T-cell (primary cell): ENCODE measurements around the gene OR13C2. TPM values are rescaled to one million over a fixed set of nuclear protein-coding genes. Genes with fewer than 3 reads are reported as not detected.

Source experiments
- ATAC-seq, 4 experiments: fragments of 200-7000 bp in 3 of 4; fragments of 150-1000 bp in 1 of 4; cut with Tn5 transposase; replicated peaks in 1 of 4; 1 replicate in 3 of 4; 2 replicates in 1 of 4; pipeline ENCODE4 v1.10.0; 2021; ENCODE audit warnings: moderate library complexity in 3 of 4, mild to moderate bottlenecking in 2 of 4, moderate number of reproducible peaks in 1 of 4
- CTCF ChIA-PET, 2 donors: fragments of 300-600 bp; sonication (Branson Sonifier 250); formaldehyde crosslinking; loops; one replicate each; lab custom pipeline; 2022; ENCODE audit warnings: antibody characterized with exemption in 2 of 2; lab: Charles Lee
- POLR2A ChIA-PET, 2 donors: fragments of 300-600 bp; sonication (Branson Sonifier 250); formaldehyde crosslinking; loops; one replicate each; lab custom pipeline; 2022; ENCODE audit warnings: antibody characterized with exemption in 2 of 2; lab: Charles Lee
- DNase-seq, 35 experiments: peaks; one replicate each; pipeline versions ENCODE4 v3.0.0 to v3.0.0-alpha.2; 2013 to 2023
- H3K27ac ChIP-seq: one replicate; pipeline ENCODE4 v1.5.1; 2013; ENCODE audit warnings: low read length
- H3K27me3 ChIP-seq, 2 experiments: replicated peaks in 1 of 2; 1 replicate in 1 of 2; 2 replicates in 1 of 2; pipeline versions ENCODE4 v1.6.1 to v1.7.0; 2013; ENCODE audit warnings: low read length in 1 of 2, mixed read lengths in 1 of 2; ENCODE audit not compliant: control insufficient read depth in 2 of 2, insufficient read depth in 2 of 2; ENCODE audit errors: extremely low read depth in 1 of 2
- H3K36me3 ChIP-seq, 2 donors: 1 replicate in 1 of 2; 2 replicates in 1 of 2; pipeline versions ENCODE4 v1.6.1 to v1.7.0; 2013; ENCODE audit warnings: low read length in 1 of 2; ENCODE audit not compliant: control insufficient read depth in 2 of 2, insufficient read depth in 1 of 2; ENCODE audit errors: extremely low read depth in 1 of 2
- H3K4me1 ChIP-seq, 2 experiments: 1 replicate in 1 of 2; 2 replicates in 1 of 2; pipeline versions ENCODE4 v1.6.1 to v1.7.0; 2013; ENCODE audit warnings: low read length in 2 of 2, mixed read lengths in 1 of 2; ENCODE audit not compliant: insufficient read depth in 2 of 2, control insufficient read depth in 1 of 2; ENCODE audit errors: extremely low read depth in 1 of 2
- H3K4me3 ChIP-seq, 2 donors: 1 replicate in 1 of 2; 2 replicates in 1 of 2; pipeline versions ENCODE4 v1.5.1 to v1.7.0; 2013; ENCODE audit warnings: mild to moderate bottlenecking in 2 of 2, low read length in 1 of 2, moderate library complexity in 1 of 2; ENCODE audit not compliant: control insufficient read depth in 1 of 2; ENCODE audit errors: extremely low read depth in 1 of 2
- H3K9me3 ChIP-seq: 2 replicates; pipeline ENCODE4 v1.7.0; 2013
- H3K27ac Mint-ChIP-seq, 2 donors: one replicate each; pipeline ENCODE4 v1.8.0; 2020 to 2021; ENCODE audit warnings: mild to moderate bottlenecking in 2 of 2, mixed read lengths in 2 of 2
- H3K27me3 Mint-ChIP-seq, 2 donors: one replicate each; pipeline ENCODE4 v1.8.0; 2021 to 2022; ENCODE audit warnings: mixed read lengths in 2 of 2
- H3K36me3 Mint-ChIP-seq: one replicate; pipeline ENCODE4 v1.8.0; 2021; ENCODE audit warnings: mixed read lengths
- H3K4me1 Mint-ChIP-seq, 3 donors: one replicate each; pipeline ENCODE4 v1.8.0; 2020 to 2022; ENCODE audit warnings: mixed read lengths in 3 of 3, mild to moderate bottlenecking in 1 of 3
- H3K4me3 Mint-ChIP-seq, 3 donors: one replicate each; pipeline ENCODE4 v1.8.0; 2020 to 2022; ENCODE audit warnings: mild to moderate bottlenecking in 3 of 3, mixed read lengths in 3 of 3, moderate library complexity in 3 of 3
- H3K9me3 Mint-ChIP-seq, 3 donors: one replicate each; pipeline ENCODE4 v1.8.0; 2020 to 2022; ENCODE audit warnings: mixed read lengths in 3 of 3
- WGBS: methylation state at CpG from one replicate; pipeline ENCODE4 v1.1.5; 2013; ENCODE audit warnings: missing lambda C conversion rate; ENCODE audit not compliant: insufficient coverage; 5-methylcytosine and 5-hydroxymethylcytosine counted together
- total RNA-seq, 35 experiments: library from RNA in 6 of 35; stranded (reverse) in 6 of 35; fragments of 120-200 nt in 1 of 35; gene quantifications; one replicate each; pipeline versions ENCODE4 v1.2.1 to v1.2.4 and lab custom pipeline; 2013 to 2026

The OR13C2 gene
- total RNA-seq, 5 donors from 2014 or later (not counting 1 experiment from before 2014, with no cell fraction given) = not detected

DNA sequence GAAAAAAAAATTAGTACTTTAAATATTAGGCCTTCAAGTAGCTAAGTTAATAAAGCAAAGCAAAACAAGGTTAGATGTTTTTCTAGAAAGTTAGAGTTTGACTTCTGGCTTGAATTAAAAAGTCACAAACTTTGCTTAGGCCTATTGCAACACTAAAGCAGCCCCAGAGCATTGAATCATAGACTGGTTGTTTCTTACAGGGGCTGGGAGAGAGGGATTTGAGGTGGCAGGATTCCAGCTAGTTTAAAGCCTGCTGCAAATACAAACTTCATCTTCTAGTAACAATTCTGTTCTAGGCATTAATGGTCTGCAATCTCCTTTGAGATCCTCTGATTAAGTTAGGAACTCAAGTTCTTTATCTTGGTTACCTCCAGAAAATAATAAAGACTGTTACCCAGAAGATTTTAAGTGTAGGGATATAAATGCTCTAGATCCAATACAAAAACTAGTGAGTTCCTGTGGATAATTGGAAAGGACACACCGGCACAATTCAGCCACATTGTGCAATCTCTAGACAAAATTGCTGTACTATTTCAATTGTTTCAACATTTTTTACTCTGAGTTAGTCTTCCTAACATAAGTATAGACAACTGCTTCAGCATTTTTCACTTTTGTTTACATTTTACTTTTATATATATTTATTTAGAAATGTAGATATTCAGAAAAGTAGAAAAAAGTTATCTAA is 18.8 kb downstream of the OR13C2 start:
- POLR2A ChIA-PET = no interaction called here
- no peak overlapping the region for H3K27ac ChIP-seq

DNA sequence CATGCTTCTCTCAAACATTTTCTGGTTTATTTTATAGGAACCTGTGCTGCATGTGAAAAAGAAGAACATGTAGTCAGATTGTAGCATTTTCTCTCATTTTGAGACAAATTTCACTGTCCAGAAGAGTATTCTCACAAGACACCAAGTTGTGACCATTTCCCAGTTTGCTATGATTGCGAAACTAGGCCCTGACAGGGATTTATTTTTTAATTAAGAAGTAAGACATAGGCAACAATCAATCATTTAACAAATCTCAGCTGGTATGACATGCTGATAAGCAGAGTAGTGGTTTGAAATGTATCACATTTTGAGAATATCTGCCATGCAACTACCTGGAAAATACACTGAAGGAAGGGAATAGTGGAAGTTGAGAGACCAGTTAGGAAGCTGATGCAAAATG is 24.9 kb downstream of the OR13C2 start:
- Mint-ChIP-seq H3K27ac (no peak overlapping the region), H3K36me3 (no peaks in the 10 kb centered on the region), H3K9me3 (no peaks in the 10 kb centered on the region), H3K4me3 (no peak overlapping the region), H3K4me1 (no peaks in the 10 kb centered on the region), H3K27me3 (peaks cover 0 to 5% of the 10 kb centered on the region in 2 donors)
- ChIA-PET POLR2A (no interaction called here), CTCF (no interaction called here)
- no peaks in the 10 kb centered on the region for H3K4me1 ChIP-seq
- DNase-seq (no peak), ATAC-seq (no peak)
- no peak overlapping the region for H3K4me3 ChIP-seq
- H3K9me3 ChIP-seq = no peaks in the 10 kb centered on the region
- no peak overlapping the region for H3K27ac ChIP-seq
- H3K27me3 ChIP-seq = no peaks in the 10 kb centered on the region
- no peaks in the 10 kb centered on the region for H3K36me3 ChIP-seq
- no CpG with 5 or more reads among the region's 1 CpG for WGBS

More for the DNA sequence above, 18.8 kb downstream of the OR13C2 start:
- H3K9me3 Mint-ChIP-seq = peaks cover 0 to 4% (median 0%) of the 10 kb centered on the region in 3 donors
- peaks cover 0 to 3% of the 10 kb centered on the region in 2 donors for H3K27me3 Mint-ChIP-seq
- Histone ChIP-seq H3K4me3 (no peak overlapping the region), H3K4me1 (no peaks in the 10 kb centered on the region), H3K9me3 (no peaks in the 10 kb centered on the region), H3K27me3 (no peaks in the 10 kb centered on the region), H3K36me3 (no peaks in the 10 kb centered on the region)
- H3K4me1 Mint-ChIP-seq = no peaks in the 10 kb centered on the region
- DNase-seq (no peak), ATAC-seq (no peak)
- no CpG with 5 or more reads among the region's 1 CpG for WGBS
- no peak overlapping the region for H3K27ac Mint-ChIP-seq
- CTCF ChIA-PET = no interaction called here
- no peak overlapping the region for H3K4me3 Mint-ChIP-seq
- H3K36me3 Mint-ChIP-seq = no peaks in the 10 kb centered on the region

DNA sequence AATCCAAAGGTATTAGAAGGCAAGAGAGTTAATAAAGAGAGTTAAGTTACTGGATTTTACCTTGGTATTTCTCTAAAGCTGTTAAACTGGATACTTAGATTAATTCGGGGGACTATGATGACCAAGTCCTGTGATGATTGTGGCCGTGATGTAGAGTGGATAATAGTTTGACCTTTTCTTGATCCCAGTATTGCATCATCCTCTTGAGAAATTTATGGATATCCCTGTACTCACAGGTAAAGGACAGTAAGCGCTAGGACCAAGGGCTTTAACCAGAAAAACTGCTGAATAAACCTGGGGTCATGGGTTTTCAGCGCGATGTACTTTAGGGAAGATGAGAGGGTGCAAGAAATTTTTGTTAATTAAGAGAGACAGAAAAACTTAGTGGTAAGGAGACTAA is 28.2 kb downstream of the OR13C2 start:
- H3K27me3 ChIP-seq = no peaks in the 10 kb centered on the region
- Mint-ChIP-seq H3K4me3 (no peak overlapping the region), H3K4me1 (no peaks in the 10 kb centered on the region), H3K36me3 (no peaks in the 10 kb centered on the region), H3K9me3 (peaks cover 8 to 13% (median 12%) of the 10 kb centered on the region in 3 donors), H3K27ac (no peak overlapping the region), H3K27me3 (peaks cover 0 to 5% of the 10 kb centered on the region in 2 donors)
- CTCF ChIA-PET = no interaction called here
- no peak for ATAC-seq
- no peak overlapping the region for H3K4me3 ChIP-seq
- no peaks in the 10 kb centered on the region for H3K4me1 ChIP-seq
- 67% methylated on average over 1 of the region's 5 CpGs for WGBS
- H3K9me3 ChIP-seq = no peaks in the 10 kb centered on the region
- H3K27ac ChIP-seq = no peak overlapping the region
- no peak for DNase-seq
- H3K36me3 ChIP-seq = no peaks in the 10 kb centered on the region
- POLR2A ChIA-PET = no interaction called here

DNA sequence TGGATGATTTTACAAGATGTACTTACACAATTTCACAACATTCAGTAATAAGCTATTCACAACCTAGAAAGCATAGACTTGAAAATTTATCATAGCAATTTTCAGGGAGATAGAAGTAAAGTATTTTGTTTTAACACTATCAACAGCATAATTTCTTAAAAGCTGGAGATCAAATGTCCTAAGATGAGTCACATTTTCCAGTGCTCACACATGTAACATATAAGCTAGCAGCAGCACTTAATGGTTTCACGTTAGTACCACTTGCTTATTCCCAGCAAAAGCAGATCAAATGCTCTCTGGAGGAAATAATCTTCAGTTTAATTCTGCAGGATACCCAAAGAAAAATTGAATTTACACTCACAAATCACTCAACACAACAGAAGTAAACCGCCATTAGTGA is 30.0 kb downstream of the OR13C2 start:
- no peaks in the 10 kb centered on the region for H3K4me1 ChIP-seq
- H3K27ac ChIP-seq = no peak overlapping the region
- WGBS = 63% methylated on average over 1 of the region's 2 CpGs
- DNase-seq (no peak), ATAC-seq (no peak)
- no peak overlapping the region for H3K4me3 Mint-ChIP-seq
- peaks cover 8 to 22% (median 19%) of the 10 kb centered on the region in 3 donors for H3K9me3 Mint-ChIP-seq
- no peaks in the 10 kb centered on the region for H3K27me3 ChIP-seq
- no peak overlapping the region for H3K4me3 ChIP-seq
- CTCF ChIA-PET = no interaction called here
- no peak overlapping the region for H3K27ac Mint-ChIP-seq
- H3K36me3 ChIP-seq = no peaks in the 10 kb centered on the region
- peaks cover 0 to 5% of the 10 kb centered on the region in 2 donors for H3K27me3 Mint-ChIP-seq
- H3K9me3 ChIP-seq = no peaks in the 10 kb centered on the region
- H3K4me1 Mint-ChIP-seq = no peaks in the 10 kb centered on the region
- no peaks in the 10 kb centered on the region for H3K36me3 Mint-ChIP-seq
- POLR2A ChIA-PET = no interaction called here

DNA sequence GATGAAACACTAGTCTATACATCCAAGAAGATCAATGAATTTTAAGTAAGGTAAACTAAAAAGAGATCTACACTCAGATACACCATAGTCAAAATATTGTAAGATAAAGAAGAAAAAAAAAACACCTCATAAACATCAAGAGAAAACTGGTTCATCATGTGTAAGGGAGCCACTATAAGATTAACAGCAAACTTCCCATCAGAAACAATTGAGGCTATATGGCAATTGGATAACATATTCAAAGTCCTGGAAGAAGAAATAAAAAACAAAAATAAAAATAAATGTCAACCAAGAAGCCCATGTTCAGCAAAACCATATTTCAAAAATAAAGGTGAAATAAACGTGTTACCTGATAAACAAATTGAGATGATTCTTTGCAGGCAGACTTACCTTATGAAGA is 32.8 kb downstream of the OR13C2 start:
- Histone ChIP-seq H3K27ac (no peak overlapping the region), H3K36me3 (no peaks in the 10 kb centered on the region), H3K27me3 (no peaks in the 10 kb centered on the region), H3K4me3 (no peak overlapping the region), H3K4me1 (no peaks in the 10 kb centered on the region), H3K9me3 (no peaks in the 10 kb centered on the region)
- Mint-ChIP-seq H3K9me3 (peaks cover 8 to 24% (median 22%) of the 10 kb centered on the region in 3 donors), H3K27ac (no peak overlapping the region), H3K4me3 (no peak overlapping the region), H3K27me3 (no peaks in the 10 kb centered on the region), H3K4me1 (no peaks in the 10 kb centered on the region), H3K36me3 (no peaks in the 10 kb centered on the region)
- no CpG with 5 or more reads among the region's 1 CpG for WGBS
- ATAC-seq = no peak
- POLR2A ChIA-PET = no interaction called here
- CTCF ChIA-PET = no interaction called here
- DNase-seq = no peak

DNA sequence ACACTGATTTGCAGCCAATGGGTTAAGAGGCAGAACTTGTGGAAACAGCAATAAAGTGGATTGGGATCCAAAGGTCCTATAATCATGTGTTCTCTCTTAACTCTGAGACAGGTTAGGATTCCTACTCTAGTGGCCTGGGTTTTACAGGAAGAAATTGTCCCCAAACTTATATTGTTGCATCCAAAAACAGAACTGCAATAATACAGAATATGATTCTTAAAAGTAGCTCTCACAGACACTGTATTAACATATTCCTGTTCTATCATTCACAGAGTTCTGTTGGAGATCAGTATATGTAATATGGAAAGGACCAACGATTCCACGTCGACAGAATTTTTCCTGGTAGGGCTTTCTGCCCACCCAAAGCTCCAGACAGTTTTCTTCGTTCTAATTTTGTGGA is 36.6 kb downstream of the OR13C2 start, which contains the start of gene OR13C8:
TSS of gene OR13C8 (plus strand) at position 301 of the 400 bp plus-strand sequence. CDS start at position 301, 0 bp downstream.
- Histone ChIP-seq H3K36me3 (no peaks in the 10 kb centered on the region), H3K9me3 (no peaks in the 10 kb centered on the region), H3K27me3 (no peaks in the 10 kb centered on the region), H3K4me1 (no peaks in the 10 kb centered on the region), H3K27ac (no peak within 1 kb of the TSS), H3K4me3 (no peak within 1 kb of the TSS)
- Mint-ChIP-seq H3K27me3 (no peaks in the 10 kb centered on the region), H3K4me1 (no peaks in the 10 kb centered on the region), H3K27ac (no peak within 1 kb of the TSS), H3K9me3 (peaks cover 5 to 24% (median 22%) of the 10 kb centered on the region in 3 donors), H3K4me3 (no peak within 1 kb of the TSS), H3K36me3 (no peaks in the 10 kb centered on the region)
- DNase-seq = no peak
- WGBS = no CpG with 5 or more reads among the region's 4 CpGs
- POLR2A ChIA-PET = no interaction called here
- CTCF ChIA-PET = no interaction called here
- no peak for ATAC-seq
